ENCODE measurements around the gene SMIM26. TPM values are rescaled to one million over a fixed set of nuclear protein-coding genes. Genes with fewer than 3 reads are reported as not detected.

The SMIM26 gene
- total RNA-seq, 2 donors from 2014 or later, result 55.5 to 67.9 TPM

- Mint-ChIP-seq H3K4me1 (peaks cover 5% of the 10 kb centered on the region), H3K9me3 (no peaks in the 10 kb centered on the region), H3K27ac (no peak overlapping the region), H3K36me3 (ENCODE audit: low read depth) (peaks cover 44% of the 10 kb centered on the region), H3K4me3 (no peak overlapping the region), H3K27me3 (no peaks in the 10 kb centered on the region)
- ATAC-seq (replicated peaks), result no peak
These were observed 44.3 kb downstream of the SMIM26 start for GRCh38 chr20:18611492-18611891.

GRCh38 chr20:18613553-18613952, 46.3 kb downstream of the SMIM26 start:
- H3K9me3 Mint-ChIP-seq, result no peaks in the 10 kb centered on the region
- ATAC-seq (replicated peaks), result peak; percentile 94
- H3K27ac Mint-ChIP-seq, result peak overlapping the region; percentile 60
- H3K27me3 Mint-ChIP-seq, result no peaks in the 10 kb centered on the region
- H3K36me3 Mint-ChIP-seq (ENCODE audit: low read depth), result peaks cover 61% of the 10 kb centered on the region
- no peak overlapping the region for H3K4me3 Mint-ChIP-seq
- peaks cover 5% of the 10 kb centered on the region for H3K4me1 Mint-ChIP-seq

DNA sequence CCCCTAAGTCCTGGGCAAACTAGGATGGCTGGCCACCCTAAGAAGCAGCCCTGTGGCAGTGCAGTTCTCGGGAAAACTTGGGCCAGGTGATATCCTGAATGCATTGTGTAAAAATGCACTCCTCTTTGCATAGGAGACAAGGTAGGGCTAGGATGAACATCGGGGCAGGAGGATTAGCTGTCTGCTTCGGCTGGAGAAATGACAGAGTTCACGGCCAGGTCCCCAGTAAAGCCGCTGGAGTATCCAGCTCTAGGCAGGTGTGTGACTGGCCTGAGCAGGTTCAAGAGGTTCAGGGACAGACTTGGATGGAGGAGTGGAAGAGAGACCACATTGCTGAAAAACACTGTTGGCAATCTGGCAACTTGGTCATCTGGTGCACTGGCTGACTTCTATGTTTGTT, 47.0 kb downstream of the SMIM26 start:
- no peak overlapping the region for H3K4me3 Mint-ChIP-seq
- H3K9me3 Mint-ChIP-seq, result no peaks in the 10 kb centered on the region
- H3K4me1 Mint-ChIP-seq, result peaks cover 5% of the 10 kb centered on the region
- no peak for ATAC-seq (replicated peaks)
- H3K27me3 Mint-ChIP-seq, result no peaks in the 10 kb centered on the region
- H3K36me3 Mint-ChIP-seq (ENCODE audit: low read depth), result peaks cover 58% of the 10 kb centered on the region
- H3K27ac Mint-ChIP-seq, result peak overlapping the region; percentile 60

GRCh38 chr20:18615020-18615650, 47.9 kb downstream of the SMIM26 start:
- H3K4me1 Mint-ChIP-seq, result peaks cover 5% of the 10 kb centered on the region
- peak; percentile 31 for ATAC-seq (replicated peaks)
- H3K4me3 Mint-ChIP-seq, result no peak overlapping the region
- H3K27me3 Mint-ChIP-seq, result no peaks in the 10 kb centered on the region
- peaks cover 52% of the 10 kb centered on the region for H3K36me3 Mint-ChIP-seq (ENCODE audit: low read depth)
- peak overlapping the region; percentile 60 for H3K27ac Mint-ChIP-seq
- no peaks in the 10 kb centered on the region for H3K9me3 Mint-ChIP-seq

Other genes with a start within 250 kb of the SMIM26 start
- gene DZANK1, start 100.4 kb upstream of the SMIM26 start, total RNA-seq, result 1 to 10 TPM; 2.1 to 3.2 TPM
- gene POLR3F, start 100.0 kb upstream of the SMIM26 start, total RNA-seq, result 1 to 10 TPM; 5.8 to 9.5 TPM
- gene RBBP9, start 70.2 kb upstream of the SMIM26 start, total RNA-seq, result 10 to 100 TPM; 12.5 to 18.3 TPM
- 100 to 1,000 TPM in 1 of 2 donors, 10 to 100 TPM in 1; 97.7 to 105 TPM for gene SEC23B, start 59.5 kb upstream of the SMIM26 start, total RNA-seq
- 10 to 100 TPM; 34.9 to 45.8 TPM for gene DTD1, start 20.6 kb downstream of the SMIM26 start, total RNA-seq
- not detected for gene SCP2D1, start 246.4 kb downstream of the SMIM26 start, total RNA-seq

Measured in activated T-helper 17 cell treated with anti-CD3 and anti-CD28 coated beads, Interleukin-2, amount 50 U/mL, for 72 hours (primary cell).